Peyer's patch (tissue), 4 donors: ENCODE data around the gene PLEKHG3.

ENCODE experiments used
- CTCF ChIP-seq, 6 experiments: fragments of 450-650 bp in 4 of 6; fragments of 200-600 bp in 2 of 6; sonication (generic) in 1 of 6; IDR thresholded peaks; one replicate each; pipeline ENCODE4 v1.5.1; 2017 to 2019; ENCODE audit warnings: antibody characterized with exemption in 6 of 6, mild to moderate bottlenecking in 3 of 6, moderate library complexity in 1 of 6
- POLR2A ChIP-seq, 2 donors: fragments of 450-650 bp; IDR thresholded peaks; one replicate each; pipeline ENCODE4 v1.5.1; 2017; ENCODE audit warnings: antibody characterized with exemption in 2 of 2, mild to moderate bottlenecking in 2 of 2, moderate library complexity in 2 of 2

GRCh38 chr14:64748521-64748920, 44.3 kb downstream of the PLEKHG3 start:
- no peak for TF ChIP-seq CTCF (IDR thresholded peaks at IDR 0.05)
- no peak for TF ChIP-seq POLR2A (IDR thresholded peaks at IDR 0.05)
